ENCODE data around the gene TOP3B. TPM values are rescaled to one million over a fixed set of nuclear protein-coding genes. Genes with fewer than 3 reads are reported as not detected.

TOP3B gene
- total RNA-seq, 1 experiment from 2014 or later, result 68.6 TPM

GRCh38 chr22:21964234-21964633 is 18.4 kb downstream of the TOP3B start (continued):
- TF ChIP-seq PRDM15 (CRISPR knock-in tag; IDR thresholded peaks at IDR 0.05), result no peak
- TF ChIP-seq ZNF232 (CRISPR knock-in tag; IDR thresholded peaks at IDR 0.05), result no peak
- TF ChIP-seq ATF1 (CRISPR knock-in tag; IDR thresholded peaks at IDR 0.05), result no peak
- TF ChIP-seq ATF6 (CRISPR knock-in tag; IDR thresholded peaks at IDR 0.05), result no peak
- no peak for TF ChIP-seq PRRX2 (CRISPR knock-in tag; IDR thresholded peaks at IDR 0.05)
- TF ChIP-seq E2F1 (CRISPR knock-in tag; IDR thresholded peaks at IDR 0.05), result no peak
- TF ChIP-seq FOXP4 (CRISPR knock-in tag; IDR thresholded peaks at IDR 0.05), result no peak
- no peak for TF ChIP-seq JAZF1 (CRISPR knock-in tag; IDR thresholded peaks at IDR 0.05)

GRCh38 chr22:21963790-21964211 is 18.8 kb downstream of the TOP3B start:
- ATAC-seq (no peak), DNase-seq (ENCODE audit: low spot score) (no peak)
- H3K36me3 Mint-ChIP-seq, result peaks cover 61% of the 10 kb centered on the region
- ChIA-PET POLR2A (no interaction called here), CTCF (interaction anchor here (2.0 kb wide), 1 partner anchor 9 kb away, joined by 6 read pairs; no protein-coding TSS in a partner anchor)
- H3K4me3 Mint-ChIP-seq, result no peak overlapping the region
- no peaks in the 10 kb centered on the region for H3K9me3 Mint-ChIP-seq
- H3K27ac Mint-ChIP-seq, result no peak overlapping the region
- no peaks in the 10 kb centered on the region for H3K27me3 Mint-ChIP-seq (ENCODE audit: low read depth)
- H3K4me1 Mint-ChIP-seq, result no peaks in the 10 kb centered on the region
- TF ChIP-seq E2F4 (CRISPR knock-in tag; IDR thresholded peaks at IDR 0.05; ENCODE audit: borderline replicate concordance, low read depth), result no peak
- TF ChIP-seq CREB1 (CRISPR knock-in tag; IDR thresholded peaks at IDR 0.05), result no peak
- no peak for TF ChIP-seq ZNF416 (CRISPR knock-in tag; IDR thresholded peaks at IDR 0.05)
- TF ChIP-seq JUN (CRISPR knock-in tag; IDR thresholded peaks at IDR 0.05), result no peak
- TF ChIP-seq ZNF317 (CRISPR knock-in tag; IDR thresholded peaks at IDR 0.05; ENCODE audit: borderline replicate concordance, low read depth), result no peak
- TF ChIP-seq RORB (CRISPR knock-in tag; IDR thresholded peaks at IDR 0.05), result no peak
- TF ChIP-seq MYBL2 (CRISPR knock-in tag; IDR thresholded peaks at IDR 0.05), result no peak
- no peak for TF ChIP-seq STAT6 (CRISPR knock-in tag; conservative IDR thresholded peaks at IDR 0.05; ENCODE audit: low read depth)
- no peak for TF ChIP-seq USF1 (CRISPR knock-in tag; IDR thresholded peaks at IDR 0.05)
- TF ChIP-seq ZNF138 (CRISPR knock-in tag; conservative IDR thresholded peaks at IDR 0.05), result no peak
- TF ChIP-seq CREM (CRISPR knock-in tag; IDR thresholded peaks at IDR 0.05), result no peak
- no peak for TF ChIP-seq ELF4 (CRISPR knock-in tag; IDR thresholded peaks at IDR 0.05; ENCODE audit: low read depth)
- no peak for TF ChIP-seq ZBTB21 (CRISPR knock-in tag; IDR thresholded peaks at IDR 0.05; ENCODE audit: borderline replicate concordance)
- no peak for TF ChIP-seq GABPB1 (CRISPR knock-in tag; IDR thresholded peaks at IDR 0.05)
